Tibial nerve (tissue), 4 donors: ENCODE results near the gene SFRP2. TPM values are rescaled to one million over a fixed set of nuclear protein-coding genes. Genes with fewer than 3 reads are reported as not detected.
A peak's percentile ranks its signal among the peaks of the same experiment; 100 is the strongest.

Source experiments
- DNase-seq, 2 donors: peaks; one replicate each; pipeline ENCODE4 v3.0.0-alpha.2; 2019; ENCODE audit warnings: low spot score in 2 of 2
- H3K27ac ChIP-seq, 4 donors: fragments of 200-600 bp; sonication (generic) in 3 of 4; one replicate each; pipeline ENCODE4 v1.5.1; 2017 to 2019; ENCODE audit warnings: mild to moderate bottlenecking in 1 of 4
- H3K27me3 ChIP-seq, 2 donors: fragments of 200-600 bp; sonication (generic) in 1 of 2; one replicate each; pipeline versions ENCODE4 v1.5.1 to v1.6.0; 2017 to 2019
- H3K36me3 ChIP-seq, 3 donors: fragments of 200-600 bp; sonication (generic); one replicate each; pipeline ENCODE4 v1.5.1; 2018 to 2019
- H3K4me1 ChIP-seq, 4 donors: fragments of 200-600 bp; sonication (generic) in 3 of 4; one replicate each; pipeline ENCODE4 v1.5.1; 2017 to 2019
- H3K4me3 ChIP-seq, 4 donors: fragments of 200-600 bp; sonication (generic) in 3 of 4; one replicate each; pipeline ENCODE4 v1.5.1; 2017 to 2019; ENCODE audit warnings: mild to moderate bottlenecking in 1 of 4, moderate library complexity in 1 of 4
- H3K9me3 ChIP-seq, 4 donors: fragments of 200-600 bp; sonication (generic) in 3 of 4; one replicate each; pipeline ENCODE4 v1.5.1; 2017 to 2019
- CTCF ChIP-seq, 5 experiments: fragments of 200-600 bp in 3 of 5; fragments of 450-650 bp in 2 of 5; sonication (generic) in 3 of 5; IDR thresholded peaks; one replicate each; pipeline ENCODE4 v1.5.1; 2016 to 2019; ENCODE audit warnings: antibody characterized with exemption in 5 of 5, mild to moderate bottlenecking in 3 of 5, moderate library complexity in 2 of 5
- EP300 ChIP-seq, 2 donors: sonication (generic); formaldehyde crosslinking; IDR thresholded peaks; one replicate each; pipeline ENCODE4 v1.6.1; 2017; ENCODE audit warnings: antibody characterized with exemption in 2 of 2, mild to moderate bottlenecking in 1 of 2
- POLR2A ChIP-seq, 2 donors: fragments of 450-650 bp; IDR thresholded peaks; one replicate each; pipeline ENCODE4 v1.6.1; 2017; ENCODE audit warnings: antibody characterized with exemption in 2 of 2, mild to moderate bottlenecking in 2 of 2, moderate library complexity in 2 of 2
- WGBS, 2 donors: methylation state at CpG; one replicate each; pipeline ENCODE4 v1.1.5; 2018; 5-methylcytosine and 5-hydroxymethylcytosine counted together
- total RNA-seq, 4 donors: library from RNA; depleted of rRNA; stranded (reverse); fragments of >200 nt; gene quantifications; one replicate each; pipeline ENCODE4 v1.1.0, GENCODE V29; 2016

Gene SFRP2
- total RNA-seq, 4 donors from 2014 or later: 9.9 to 38.0 (median 21.8) TPM

- Histone ChIP-seq H3K27me3 (peaks cover 0 to 73% of the 10 kb centered on the region in 2 donors), H3K36me3 (no peaks in the 10 kb centered on the region), H3K4me1 (peaks cover 0 to 62% (median 27%) of the 10 kb centered on the region in 4 donors), H3K4me3 (peak overlapping the region; percentile 7 to 49 (median 14)), H3K27ac (peak overlapping the region in 1 of 4 donors; percentile 70), H3K9me3 (no peaks in the 10 kb centered on the region)
- TF ChIP-seq CTCF (IDR thresholded peaks at IDR 0.05) (peak in 3 of 5 experiments; percentile 26 to 41 (median 38)), EP300 (IDR thresholded peaks at IDR 0.05) (no peak), POLR2A (IDR thresholded peaks at IDR 0.05) (no peak)
- peak; percentile 70 to 88 for DNase-seq
- WGBS, 2 donors: 7 to 18% methylated on average over 30 to 36 of the region's 37 CpGs
Measured at GRCh38 chr4:153791746-153792617, 3.1 kb upstream of the SFRP2 start.

GRCh38 chr4:153790962-153791551 lies 2.2 kb upstream of the SFRP2 start:
- Histone ChIP-seq H3K9me3 (no peaks in the 10 kb centered on the region), H3K4me3 (peak overlapping the region; percentile 7 to 49 (median 31)), H3K36me3 (no peaks in the 10 kb centered on the region), H3K27ac (peak overlapping the region in 2 of 4 donors; percentile 15 to 70), H3K4me1 (peaks cover 0 to 64% (median 27%) of the 10 kb centered on the region in 4 donors), H3K27me3 (peaks cover 0 to 80% of the 10 kb centered on the region in 2 donors)
- WGBS, 2 donors: 5 to 9% methylated on average over 34 to 42 of the region's 51 CpGs
- DNase-seq: peak; percentile 35 to 41
- peak in 1 of 5 experiments; percentile 36 for TF ChIP-seq CTCF (IDR thresholded peaks at IDR 0.05)
- no peak for TF ChIP-seq EP300 (IDR thresholded peaks at IDR 0.05)

- Histone ChIP-seq H3K9me3 (no peaks in the 10 kb centered on the region), H3K4me3 (peak overlapping the region in 2 of 4 donors; percentile 7 to 49), H3K4me1 (peaks cover 0 to 69% (median 27%) of the 10 kb centered on the region in 4 donors), H3K36me3 (no peaks in the 10 kb centered on the region), H3K27me3 (peaks cover 0 to 80% of the 10 kb centered on the region in 2 donors), H3K27ac (peak overlapping the region in 2 of 4 donors; percentile 15 to 70)
- WGBS, 2 donors: 62 to 65% methylated on average over 10 of the region's 10 CpGs
- TF ChIP-seq POLR2A (IDR thresholded peaks at IDR 0.05) (no peak), CTCF (IDR thresholded peaks at IDR 0.05) (no peak), EP300 (IDR thresholded peaks at IDR 0.05) (no peak)
- DNase-seq: no peak
Measured at GRCh38 chr4:153790500-153790865, 1.6 kb upstream of the SFRP2 start.

GRCh38 chr4:153789741-153790499 lies 1.0 kb upstream of the SFRP2 start:
- peak in 1 of 2 donors; percentile 29 for DNase-seq
- Histone ChIP-seq H3K4me3 (peak overlapping the region in 2 of 4 donors; percentile 16 to 49), H3K36me3 (no peaks in the 10 kb centered on the region), H3K27me3 (peaks cover 0 to 79% of the 10 kb centered on the region in 2 donors), H3K27ac (peak overlapping the region in 1 of 4 donors; percentile 76), H3K9me3 (no peaks in the 10 kb centered on the region), H3K4me1 (peaks cover 0 to 69% (median 27%) of the 10 kb centered on the region in 4 donors)
- 37 to 47% methylated on average over 28 of the region's 28 CpGs for WGBS, 2 donors
- TF ChIP-seq POLR2A (IDR thresholded peaks at IDR 0.05): no peak

- no peaks in the 10 kb centered on the region for H3K9me3 ChIP-seq
- no peaks in the 10 kb centered on the region for H3K36me3 ChIP-seq
- TF ChIP-seq POLR2A (IDR thresholded peaks at IDR 0.05): no peak
- TF ChIP-seq EP300 (IDR thresholded peaks at IDR 0.05): no peak
- TF ChIP-seq CTCF (IDR thresholded peaks at IDR 0.05): no peak
- H3K4me1 ChIP-seq: peaks cover 0 to 66% (median 27%) of the 10 kb centered on the region in 4 donors
- WGBS, 2 donors: 12 to 16% methylated on average over 14 to 15 of the region's 15 CpGs
- DNase-seq: no peak
- peaks cover 0 to 68% of the 10 kb centered on the region in 2 donors for H3K27me3 ChIP-seq
- H3K4me3 ChIP-seq: peak overlapping the region; percentile 16 to 49 (median 43)
- H3K27ac ChIP-seq: peak overlapping the region in 2 of 4 donors; percentile 57 to 76
Measured at GRCh38 chr4:153788051-153788412, 851 bp downstream of the SFRP2 start.
